CD4-positive, alpha-beta T cell treated with Interleukin-4 for 1 hour (primary cell): ENCODE measurements around the gene CDH4.

ENCODE experiments used
- DNase-seq, 2 donors: peaks; one replicate each; pipeline ENCODE4 v3.0.0-alpha.2; 2020 to 2022

The CDH4 gene

GRCh38 chr20:61701802-61702201 lies 449.7 kb downstream of the CDH4 start:
- no peak for DNase-seq

GRCh38 chr20:61702246-61702645 lies 450.2 kb downstream of the CDH4 start:
- no peak for DNase-seq

GRCh38 chr20:61704661-61705060 lies 452.6 kb downstream of the CDH4 start:
- no peak for DNase-seq

GRCh38 chr20:61705386-61706258 lies 453.6 kb downstream of the CDH4 start:
- no peak for DNase-seq

GRCh38 chr20:61706259-61706961 lies 454.3 kb downstream of the CDH4 start:
- DNase-seq = no peak

- DNase-seq = no peak
Observed at GRCh38 chr20:61708891-61709290, 456.8 kb downstream of the CDH4 start.

GRCh38 chr20:61710108-61710507 lies 458.0 kb downstream of the CDH4 start:
- no peak for DNase-seq

- DNase-seq = no peak
Observed at GRCh38 chr20:61712688-61713087, 460.6 kb downstream of the CDH4 start.

GRCh38 chr20:61718361-61719005 lies 466.4 kb downstream of the CDH4 start:
- DNase-seq = no peak

GRCh38 chr20:61719691-61720347 lies 467.8 kb downstream of the CDH4 start:
- DNase-seq = peak; percentile 56 to 58

- no peak for DNase-seq
Observed at GRCh38 chr20:61720348-61720696, 468.3 kb downstream of the CDH4 start.

GRCh38 chr20:61722146-61722678 lies 470.2 kb downstream of the CDH4 start:
- DNase-seq = no peak

- no peak for DNase-seq
Observed at GRCh38 chr20:61723529-61724257, 471.6 kb downstream of the CDH4 start.

- DNase-seq = no peak
Observed at GRCh38 chr20:61724376-61724775, 472.3 kb downstream of the CDH4 start.

- no peak for DNase-seq
Observed at GRCh38 chr20:61725145-61725544, 473.1 kb downstream of the CDH4 start.

- DNase-seq = no peak
Observed at GRCh38 chr20:61725966-61726365, 473.9 kb downstream of the CDH4 start.

- no peak for DNase-seq
Observed at GRCh38 chr20:61726979-61727378, 474.9 kb downstream of the CDH4 start.

- DNase-seq = no peak
Observed at GRCh38 chr20:61727761-61728160, 475.7 kb downstream of the CDH4 start.

- no peak for DNase-seq
Observed at GRCh38 chr20:61728326-61728725, 476.3 kb downstream of the CDH4 start.

GRCh38 chr20:61728786-61729770 lies 477.0 kb downstream of the CDH4 start:
- no peak for DNase-seq
